ENCODE measurements around the gene CCL20.
A peak's percentile ranks its signal among the peaks of the same experiment; 100 is the strongest.

CCL20 gene

DNA sequence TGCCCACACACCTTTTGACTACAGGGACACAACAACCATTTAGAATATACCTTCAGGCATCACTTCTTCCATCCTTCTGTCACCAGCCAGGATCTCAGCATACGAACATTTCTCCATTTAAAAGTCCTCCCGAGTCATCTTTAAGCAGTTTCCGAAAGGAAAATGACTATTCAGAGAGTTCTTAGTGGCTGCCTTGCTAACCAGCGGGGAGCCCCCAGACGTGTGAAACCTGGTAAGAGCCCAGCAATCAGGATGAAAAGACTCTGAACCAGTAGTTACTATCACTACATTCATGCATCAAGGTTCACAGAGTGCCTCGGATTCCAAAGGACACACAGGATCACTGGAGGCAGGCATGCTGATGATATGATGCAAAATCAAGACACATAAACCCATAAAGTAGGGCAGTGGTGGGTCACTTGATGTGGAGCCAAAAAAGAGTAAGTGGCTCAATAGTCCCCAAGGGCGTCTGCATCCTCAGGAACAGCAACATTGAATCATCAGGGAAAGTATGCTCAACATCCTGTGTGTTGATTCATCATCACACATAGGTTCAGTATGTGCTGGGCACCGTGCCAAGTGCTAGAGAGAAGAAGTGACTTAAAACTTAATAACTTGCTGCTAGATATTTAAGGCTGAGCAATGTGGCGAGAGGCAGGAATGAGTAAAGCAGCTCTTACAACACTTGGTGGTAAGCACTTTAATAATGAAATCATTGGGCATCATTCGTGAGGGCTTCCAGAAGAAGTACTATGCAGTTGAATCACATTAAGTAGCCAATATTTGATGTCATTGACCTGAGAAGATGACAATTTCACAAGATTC lies 4.4 kb downstream of the CCL20 start:
- H2AFZ ChIP-seq (ENCODE audit: insufficient read depth, low read length, poor library complexity), result no peak overlapping the region
- H3K9ac ChIP-seq (ENCODE audit: low read length), result no peak overlapping the region
- H2BK120ac ChIP-seq (ENCODE audit: insufficient read depth, low read length, poor library complexity), result no peak overlapping the region
- H4K12ac ChIP-seq (ENCODE audit: low read depth, low read length), result no peak overlapping the region
- no peak overlapping the region for H3K4ac ChIP-seq (ENCODE audit: low read depth, low read length)
- no peaks in the 10 kb centered on the region for H3K79me2 ChIP-seq (ENCODE audit: control insufficient read depth, insufficient read depth, low read length, poor library complexity)
- H3K79me1 ChIP-seq (ENCODE audit: low read length), result no peaks in the 10 kb centered on the region
- no peak overlapping the region for H3K23ac ChIP-seq (ENCODE audit: low read length)
- H3K4me3 ChIP-seq (ENCODE audit: low read depth, low read length), result no peak overlapping the region
- H2BK5ac ChIP-seq (ENCODE audit: low read depth, low read length, poor library complexity), result no peak overlapping the region
- no peak overlapping the region for H3K14ac ChIP-seq (ENCODE audit: low read length)
- WGBS (ENCODE audit: extremely low coverage, insufficient coverage, insufficient read length), result no CpG with 5 or more reads among the region's 10 CpGs
- H3K27ac ChIP-seq (ENCODE audit: low read depth, low read length), result no peak overlapping the region
- no peak overlapping the region for H4K91ac ChIP-seq (ENCODE audit: low read depth, low read length)
- H3K9me3 ChIP-seq (ENCODE audit: insufficient read depth, low read depth, low read length), result no peaks in the 10 kb centered on the region
- H2BK12ac ChIP-seq (ENCODE audit: low read length), result no peak overlapping the region
- H4K8ac ChIP-seq (ENCODE audit: low read depth, low read length), result no peak overlapping the region
- H3K36me3 ChIP-seq (ENCODE audit: control insufficient read depth in 1 of 2, insufficient read depth in 2 of 2, low read length in 2 of 2), result no peaks in the 10 kb centered on the region
- no peak overlapping the region for H3K4me2 ChIP-seq (ENCODE audit: low read length)
- no peaks in the 10 kb centered on the region for H3K27me3 ChIP-seq (ENCODE audit: insufficient read depth, low read length)
- no peak overlapping the region for H3K18ac ChIP-seq (ENCODE audit: low read length)
- peak; percentile 99 to 100 for DNase-seq
- no peaks in the 10 kb centered on the region for H3K4me1 ChIP-seq (ENCODE audit: control insufficient read depth in 1 of 2, insufficient read depth in 2 of 2, low read length in 2 of 2)
- no peak overlapping the region for H2AK5ac ChIP-seq (ENCODE audit: low read length)

GRCh38 chr2:227818675-227819397 lies 5.2 kb downstream of the CCL20 start:
- no peaks in the 10 kb centered on the region for H3K36me3 ChIP-seq (ENCODE audit: control insufficient read depth in 1 of 2, insufficient read depth in 2 of 2, low read length in 2 of 2)
- H3K4me3 ChIP-seq (ENCODE audit: low read depth, low read length), result no peak overlapping the region
- H3K27me3 ChIP-seq (ENCODE audit: insufficient read depth, low read length), result no peaks in the 10 kb centered on the region
- no peaks in the 10 kb centered on the region for H3K79me1 ChIP-seq (ENCODE audit: low read length)
- no peaks in the 10 kb centered on the region for H3K9me3 ChIP-seq (ENCODE audit: insufficient read depth, low read depth, low read length)
- no peak overlapping the region for H2BK120ac ChIP-seq (ENCODE audit: insufficient read depth, low read length, poor library complexity)
- H3K4me1 ChIP-seq (ENCODE audit: control insufficient read depth in 1 of 2, insufficient read depth in 2 of 2, low read length in 2 of 2), result no peaks in the 10 kb centered on the region
- H3K23ac ChIP-seq (ENCODE audit: low read length), result no peak overlapping the region
- no peak overlapping the region for H2AFZ ChIP-seq (ENCODE audit: insufficient read depth, low read length, poor library complexity)
- no peak overlapping the region for H3K4ac ChIP-seq (ENCODE audit: low read depth, low read length)
- peak; percentile 78 to 88 for DNase-seq
- no peak overlapping the region for H2AK5ac ChIP-seq (ENCODE audit: low read length)
- no peak overlapping the region for H3K18ac ChIP-seq (ENCODE audit: low read length)
- WGBS (ENCODE audit: extremely low coverage, insufficient coverage, insufficient read length), result no CpG with 5 or more reads among the region's 9 CpGs
- no peak overlapping the region for H2BK5ac ChIP-seq (ENCODE audit: low read depth, low read length, poor library complexity)
- H4K8ac ChIP-seq (ENCODE audit: low read depth, low read length), result no peak overlapping the region
- no peak overlapping the region for H3K27ac ChIP-seq (ENCODE audit: low read depth, low read length)
- H2BK12ac ChIP-seq (ENCODE audit: low read length), result no peak overlapping the region
- no peak overlapping the region for H4K12ac ChIP-seq (ENCODE audit: low read depth, low read length)
- no peak overlapping the region for H3K9ac ChIP-seq (ENCODE audit: low read length)
- no peak overlapping the region for H3K14ac ChIP-seq (ENCODE audit: low read length)
- no peak overlapping the region for H3K4me2 ChIP-seq (ENCODE audit: low read length)
- H4K91ac ChIP-seq (ENCODE audit: low read depth, low read length), result no peak overlapping the region
- H3K79me2 ChIP-seq (ENCODE audit: control insufficient read depth, insufficient read depth, low read length, poor library complexity), result no peaks in the 10 kb centered on the region

DNA sequence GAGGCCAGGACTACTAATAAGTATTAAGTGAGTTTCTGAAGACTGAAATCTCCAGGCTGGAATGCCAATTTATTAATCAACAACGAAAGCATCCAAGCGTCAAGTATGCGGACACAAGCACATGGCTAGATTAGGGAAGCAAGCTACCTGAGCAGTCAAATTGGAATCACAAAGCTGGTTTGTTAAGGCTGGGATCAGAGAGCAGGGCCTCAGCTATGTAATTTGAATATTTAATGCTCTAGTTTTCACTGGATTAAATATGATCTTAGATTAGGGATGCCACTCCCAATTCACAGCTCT lies 5.7 kb downstream of the CCL20 start:
- Histone ChIP-seq H3K79me2 (ENCODE audit: control insufficient read depth, insufficient read depth, low read length, poor library complexity) (no peaks in the 10 kb centered on the region), H3K14ac (ENCODE audit: low read length) (no peak overlapping the region), H3K79me1 (ENCODE audit: low read length) (no peaks in the 10 kb centered on the region), H4K91ac (ENCODE audit: low read depth, low read length) (no peak overlapping the region), H3K9me3 (ENCODE audit: insufficient read depth, low read depth, low read length) (no peaks in the 10 kb centered on the region), H2BK120ac (ENCODE audit: insufficient read depth, low read length, poor library complexity) (no peak overlapping the region), H3K18ac (ENCODE audit: low read length) (no peak overlapping the region), H3K23ac (ENCODE audit: low read length) (no peak overlapping the region), H2AK5ac (ENCODE audit: low read length) (no peak overlapping the region), H2BK12ac (ENCODE audit: low read length) (no peak overlapping the region), H3K9ac (ENCODE audit: low read length) (no peak overlapping the region), H2AFZ (ENCODE audit: insufficient read depth, low read length, poor library complexity) (no peak overlapping the region), H3K27me3 (ENCODE audit: insufficient read depth, low read length) (no peaks in the 10 kb centered on the region), H3K4me2 (ENCODE audit: low read length) (no peak overlapping the region), H2BK5ac (ENCODE audit: low read depth, low read length, poor library complexity) (no peak overlapping the region), H3K4me3 (ENCODE audit: low read depth, low read length) (no peak overlapping the region), H4K8ac (ENCODE audit: low read depth, low read length) (no peak overlapping the region), H3K36me3 (ENCODE audit: control insufficient read depth in 1 of 2, insufficient read depth in 2 of 2, low read length in 2 of 2) (no peaks in the 10 kb centered on the region), H4K12ac (ENCODE audit: low read depth, low read length) (no peak overlapping the region), H3K4me1 (ENCODE audit: control insufficient read depth in 1 of 2, insufficient read depth in 2 of 2, low read length in 2 of 2) (no peaks in the 10 kb centered on the region), H3K4ac (ENCODE audit: low read depth, low read length) (no peak overlapping the region), H3K27ac (ENCODE audit: low read depth, low read length) (no peak overlapping the region)
- no CpG with 5 or more reads among the region's 3 CpGs for WGBS (ENCODE audit: extremely low coverage, insufficient coverage, insufficient read length)
- peak in 1 of 2 donors; percentile 19 for DNase-seq

GRCh38 chr2:227821043-227821942 lies 7.7 kb downstream of the CCL20 start:
- no peak overlapping the region for H4K91ac ChIP-seq (ENCODE audit: low read depth, low read length)
- no peak overlapping the region for H2AFZ ChIP-seq (ENCODE audit: insufficient read depth, low read length, poor library complexity)
- H3K23ac ChIP-seq (ENCODE audit: low read length), result no peak overlapping the region
- H3K18ac ChIP-seq (ENCODE audit: low read length), result no peak overlapping the region
- H3K9ac ChIP-seq (ENCODE audit: low read length), result no peak overlapping the region
- no peak overlapping the region for H2BK12ac ChIP-seq (ENCODE audit: low read length)
- no peak overlapping the region for H2BK120ac ChIP-seq (ENCODE audit: insufficient read depth, low read length, poor library complexity)
- no peaks in the 10 kb centered on the region for H3K4me1 ChIP-seq (ENCODE audit: control insufficient read depth in 1 of 2, insufficient read depth in 2 of 2, low read length in 2 of 2)
- H3K79me1 ChIP-seq (ENCODE audit: low read length), result no peaks in the 10 kb centered on the region
- no peak for DNase-seq
- no peaks in the 10 kb centered on the region for H3K36me3 ChIP-seq (ENCODE audit: control insufficient read depth in 1 of 2, insufficient read depth in 2 of 2, low read length in 2 of 2)
- no CpG with 5 or more reads among the region's 4 CpGs for WGBS (ENCODE audit: extremely low coverage, insufficient coverage, insufficient read length)
- H3K4ac ChIP-seq (ENCODE audit: low read depth, low read length), result no peak overlapping the region
- H3K27me3 ChIP-seq (ENCODE audit: insufficient read depth, low read length), result no peaks in the 10 kb centered on the region
- peaks cover 2% of the 10 kb centered on the region for H3K9me3 ChIP-seq (ENCODE audit: insufficient read depth, low read depth, low read length)
- no peak overlapping the region for H2BK5ac ChIP-seq (ENCODE audit: low read depth, low read length, poor library complexity)
- H3K4me2 ChIP-seq (ENCODE audit: low read length), result no peak overlapping the region
- H3K79me2 ChIP-seq (ENCODE audit: control insufficient read depth, insufficient read depth, low read length, poor library complexity), result no peaks in the 10 kb centered on the region
- no peak overlapping the region for H4K8ac ChIP-seq (ENCODE audit: low read depth, low read length)
- H3K14ac ChIP-seq (ENCODE audit: low read length), result no peak overlapping the region
- no peak overlapping the region for H3K27ac ChIP-seq (ENCODE audit: low read depth, low read length)
- H2AK5ac ChIP-seq (ENCODE audit: low read length), result no peak overlapping the region
- no peak overlapping the region for H4K12ac ChIP-seq (ENCODE audit: low read depth, low read length)
- H3K4me3 ChIP-seq (ENCODE audit: low read depth, low read length), result no peak overlapping the region

Measured in trophoblast cell (in vitro differentiated cells and primary cell).